ENCODE data around the gene ERG.

The ERG gene, protein sequence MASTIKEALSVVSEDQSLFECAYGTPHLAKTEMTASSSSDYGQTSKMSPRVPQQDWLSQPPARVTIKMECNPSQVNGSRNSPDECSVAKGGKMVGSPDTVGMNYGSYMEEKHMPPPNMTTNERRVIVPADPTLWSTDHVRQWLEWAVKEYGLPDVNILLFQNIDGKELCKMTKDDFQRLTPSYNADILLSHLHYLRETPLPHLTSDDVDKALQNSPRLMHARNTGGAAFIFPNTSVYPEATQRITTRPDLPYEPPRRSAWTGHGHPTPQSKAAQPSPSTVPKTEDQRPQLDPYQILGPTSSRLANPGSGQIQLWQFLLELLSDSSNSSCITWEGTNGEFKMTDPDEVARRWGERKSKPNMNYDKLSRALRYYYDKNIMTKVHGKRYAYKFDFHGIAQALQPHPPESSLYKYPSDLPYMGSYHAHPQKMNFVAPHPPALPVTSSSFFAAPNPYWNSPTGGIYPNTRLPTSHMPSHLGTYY

DNA sequence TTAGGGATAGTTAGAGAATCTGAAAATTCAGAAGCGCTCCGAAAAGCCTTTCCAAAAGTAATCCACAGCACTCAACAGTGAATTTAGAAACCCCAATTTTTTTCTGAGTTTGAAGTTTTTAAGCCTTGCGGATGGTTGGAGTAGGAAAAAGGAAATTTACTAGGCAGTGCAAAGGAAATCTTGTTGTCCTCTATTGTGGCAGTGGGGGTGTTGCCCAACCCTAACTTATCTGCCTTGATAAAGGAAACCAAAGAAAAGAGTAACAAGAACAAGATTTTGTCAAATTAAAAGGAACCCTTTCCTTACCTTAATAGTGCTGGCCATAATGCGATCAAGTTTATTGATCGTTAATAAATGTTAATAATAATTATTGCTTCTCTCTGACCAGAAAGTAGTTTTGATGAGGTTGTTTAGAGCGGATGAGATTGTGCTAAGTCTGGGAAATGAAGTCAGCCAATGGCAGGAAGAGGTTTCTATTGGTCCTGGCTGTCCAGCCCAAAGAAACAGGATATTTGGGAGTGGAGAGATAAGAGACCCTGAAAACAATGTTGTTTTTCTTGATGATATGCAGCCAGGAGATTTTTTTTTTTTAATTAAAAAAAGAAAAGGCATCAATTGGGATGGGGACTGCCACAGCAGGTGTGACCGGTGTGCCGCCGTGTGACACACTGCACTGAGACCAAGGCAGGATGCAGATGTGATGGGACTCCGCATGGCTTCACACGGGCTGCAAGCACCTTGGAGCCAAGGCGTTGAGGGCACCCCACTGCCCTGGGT is at the start of gene ERG:
TSS of gene ERG (minus strand) at position 421 of the 777 bp plus-strand sequence. CDS start at position 324, 97 bp downstream.
- DNase-seq (ENCODE audit: low spot score) (no peak), FAIRE-seq (no peak)

DNA sequence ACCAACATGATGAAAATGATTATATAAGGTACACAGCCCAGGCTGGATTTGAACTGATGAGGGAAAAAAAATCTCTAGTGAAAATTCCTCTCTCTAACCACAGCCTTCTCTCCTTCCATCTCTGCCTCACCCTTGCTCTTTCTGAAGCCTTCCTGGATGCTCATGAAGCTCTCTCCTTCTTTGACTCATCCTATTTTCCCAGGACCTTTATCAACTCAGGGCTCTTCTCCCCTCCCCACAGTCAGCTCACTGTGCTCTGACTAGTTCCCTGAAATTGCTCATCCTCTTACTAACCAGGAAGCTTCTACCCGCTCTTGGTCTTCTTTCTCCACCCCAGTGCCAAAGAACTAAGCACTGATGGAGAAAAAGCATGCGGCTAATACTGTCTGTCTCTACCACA is 46.4 kb upstream of the ERG start:
- DNase-seq (ENCODE audit: low spot score), result peak; percentile 28

DNA sequence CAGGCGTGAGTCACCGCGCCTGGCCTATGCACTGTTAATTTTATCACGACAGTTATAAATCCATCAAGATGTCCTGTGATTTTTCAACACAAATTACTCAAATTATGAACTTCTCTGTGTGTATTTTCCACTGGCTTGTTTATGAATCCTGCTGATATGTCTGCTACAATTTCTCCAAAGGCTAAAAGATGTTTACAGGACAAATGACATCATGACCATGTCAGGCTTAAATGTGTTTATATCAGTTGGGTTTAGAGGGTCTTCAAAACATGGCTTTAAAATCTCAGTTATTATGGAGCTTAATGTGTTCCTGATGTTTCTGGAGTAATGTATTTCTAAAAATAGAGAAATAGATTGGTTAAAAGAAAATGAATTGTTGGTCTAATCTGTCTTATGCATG is 44.0 kb upstream of the ERG start:
- DNase-seq (ENCODE audit: low spot score), result no peak
- FAIRE-seq, result no peak

More for the DNA sequence above, 46.4 kb upstream of the ERG start:
- FAIRE-seq, result no peak

DNA sequence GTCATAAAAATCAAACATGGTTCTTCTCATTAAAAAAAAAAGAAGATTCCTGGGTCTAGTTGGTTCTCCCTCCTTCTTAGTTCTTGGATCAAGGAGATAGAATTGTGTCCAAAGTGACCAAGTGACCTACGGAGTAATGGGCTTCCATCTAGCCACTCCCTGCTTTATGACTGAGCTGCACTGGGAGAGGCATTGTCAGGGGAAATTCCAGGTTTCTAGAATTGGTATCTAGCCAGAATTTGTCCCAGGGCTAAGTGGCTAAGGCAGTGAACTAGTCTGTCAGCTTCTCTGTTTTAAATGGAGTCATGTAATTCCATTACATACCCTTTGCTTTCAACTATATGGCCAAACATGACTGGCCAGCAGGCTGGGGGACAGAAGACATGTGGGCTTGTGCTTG is 40.1 kb upstream of the ERG start:
- FAIRE-seq (no peak), DNase-seq (ENCODE audit: low spot score) (no peak)

DNA sequence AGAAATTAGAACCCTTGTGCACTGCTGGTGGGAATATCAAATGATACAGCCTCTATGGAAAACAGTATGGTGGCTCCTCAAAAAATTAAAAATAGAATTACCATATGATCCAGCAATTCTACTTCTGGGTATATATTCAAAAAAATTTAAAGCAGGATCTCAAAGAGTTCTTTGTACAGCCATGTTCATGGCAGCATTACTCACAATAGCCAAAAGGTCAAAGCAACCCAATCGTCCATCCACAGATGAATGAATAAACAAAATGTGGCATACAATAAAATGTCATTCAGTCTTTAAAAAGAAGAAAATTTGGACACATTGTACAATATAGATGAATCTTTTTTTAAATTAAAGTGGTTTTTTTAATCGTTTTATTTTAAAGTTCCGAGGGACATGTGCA is 36.3 kb upstream of the ERG start:
- DNase-seq (ENCODE audit: low spot score) (no peak), FAIRE-seq (no peak)

DNA sequence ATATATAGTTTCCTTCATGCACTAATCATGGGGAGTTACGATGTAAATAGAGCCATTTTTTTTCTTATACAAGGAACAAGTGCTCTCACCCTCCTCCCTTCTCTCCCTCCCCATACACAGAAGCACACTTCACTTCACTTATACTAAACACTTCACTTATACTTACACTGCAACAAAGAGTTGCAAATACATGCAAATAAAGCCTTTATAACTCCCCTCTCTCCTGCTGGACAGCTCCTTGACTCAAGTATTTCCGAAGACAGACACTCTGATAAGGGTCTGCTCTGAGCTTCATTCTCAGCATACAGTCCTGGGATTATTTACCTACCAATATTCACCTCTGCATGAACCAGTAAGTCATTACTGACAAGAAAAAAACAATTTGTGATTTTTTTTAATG is 35.6 kb upstream of the ERG start:
- FAIRE-seq (no peak), DNase-seq (ENCODE audit: low spot score) (no peak)

DNA sequence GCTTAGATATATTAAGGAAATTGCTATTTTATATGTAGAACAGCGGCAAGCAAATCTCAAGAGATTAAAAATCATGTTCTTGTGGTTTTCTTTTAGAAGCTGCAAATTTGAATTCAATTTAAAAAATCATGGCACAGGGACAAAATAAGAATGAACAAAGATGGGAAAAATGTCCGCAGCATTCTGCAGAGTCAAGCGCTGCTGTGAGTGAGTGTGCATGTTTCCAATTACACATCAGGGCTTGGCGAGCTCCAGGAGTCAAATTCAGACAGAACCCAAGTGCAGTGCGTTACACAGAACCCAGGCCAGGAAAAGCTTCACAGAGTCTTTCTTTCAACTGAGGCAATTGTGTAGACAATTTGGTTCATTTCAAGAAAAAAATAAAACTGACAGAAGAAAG is 33.3 kb upstream of the ERG start:
- DNase-seq (ENCODE audit: low spot score) (no peak), FAIRE-seq (no peak)

DNA sequence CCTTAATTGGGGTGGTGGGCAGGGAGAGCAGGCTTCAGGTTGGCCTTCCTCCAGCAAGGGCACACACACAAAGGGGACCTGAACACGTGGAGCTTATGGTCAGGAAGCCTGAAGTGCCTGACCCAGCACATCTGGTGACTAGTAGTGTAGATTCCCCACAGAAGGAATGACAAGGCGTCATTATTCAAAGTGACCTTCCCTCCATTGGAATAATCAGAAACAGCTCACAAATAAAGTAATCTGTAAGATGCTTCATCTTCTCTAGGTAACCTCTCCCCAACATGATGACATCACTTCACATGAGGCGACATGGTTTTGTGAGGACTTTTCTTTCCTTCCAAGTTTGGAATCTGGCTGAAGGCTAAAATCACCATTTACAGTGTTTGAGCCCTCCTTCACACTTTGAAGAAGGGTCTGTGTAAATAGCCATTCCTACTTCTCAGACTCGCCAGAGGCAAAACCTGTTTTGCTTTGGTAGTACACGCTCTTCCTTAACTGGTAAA is 32.8 kb upstream of the ERG start:
- DNase-seq (ENCODE audit: low spot score), result no peak
- no peak for FAIRE-seq

DNA sequence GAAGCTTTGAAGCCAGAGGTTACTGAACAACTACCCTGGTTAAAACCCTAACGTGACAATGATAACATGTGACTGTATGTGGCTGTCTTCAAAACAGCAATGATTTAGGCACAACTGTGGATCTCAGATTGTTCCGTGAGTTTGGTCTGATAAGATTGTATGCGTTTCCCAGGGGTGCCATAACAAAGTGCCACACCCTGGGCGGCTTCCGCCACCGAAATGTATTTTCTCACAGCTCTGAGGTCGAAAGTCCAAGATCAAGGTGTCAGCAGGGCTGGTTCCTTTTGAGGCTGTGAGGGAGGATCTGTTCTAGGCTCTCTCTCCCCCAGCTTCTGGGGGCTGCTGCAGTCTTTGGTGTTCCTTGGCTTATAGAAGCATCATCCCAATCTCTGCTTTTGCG is 29.5 kb upstream of the ERG start:
- no peak for FAIRE-seq

DNA sequence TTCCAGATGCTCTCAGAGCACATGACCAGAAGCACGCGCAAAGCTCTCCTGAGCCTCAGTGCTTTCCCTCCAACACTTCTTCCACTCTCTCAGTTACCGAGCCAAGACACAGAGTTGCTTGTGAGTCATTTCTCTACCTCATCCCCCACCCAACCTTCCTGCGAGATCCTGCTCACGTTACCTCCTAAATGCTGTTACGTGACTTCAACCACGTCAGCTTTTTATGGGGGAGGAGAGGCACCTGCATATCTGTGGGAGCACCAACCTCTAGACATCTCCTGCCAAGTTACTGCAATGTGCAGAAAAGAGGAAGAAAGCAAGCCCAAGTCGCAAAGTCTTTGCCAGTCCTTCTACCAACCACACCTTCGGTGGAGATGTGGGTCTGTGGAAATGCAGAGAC is 27.2 kb upstream of the ERG start:
- no peak for FAIRE-seq
- no peak for DNase-seq (ENCODE audit: low spot score)

More for the DNA sequence above, 29.5 kb upstream of the ERG start:
- no peak for DNase-seq (ENCODE audit: low spot score)

DNA sequence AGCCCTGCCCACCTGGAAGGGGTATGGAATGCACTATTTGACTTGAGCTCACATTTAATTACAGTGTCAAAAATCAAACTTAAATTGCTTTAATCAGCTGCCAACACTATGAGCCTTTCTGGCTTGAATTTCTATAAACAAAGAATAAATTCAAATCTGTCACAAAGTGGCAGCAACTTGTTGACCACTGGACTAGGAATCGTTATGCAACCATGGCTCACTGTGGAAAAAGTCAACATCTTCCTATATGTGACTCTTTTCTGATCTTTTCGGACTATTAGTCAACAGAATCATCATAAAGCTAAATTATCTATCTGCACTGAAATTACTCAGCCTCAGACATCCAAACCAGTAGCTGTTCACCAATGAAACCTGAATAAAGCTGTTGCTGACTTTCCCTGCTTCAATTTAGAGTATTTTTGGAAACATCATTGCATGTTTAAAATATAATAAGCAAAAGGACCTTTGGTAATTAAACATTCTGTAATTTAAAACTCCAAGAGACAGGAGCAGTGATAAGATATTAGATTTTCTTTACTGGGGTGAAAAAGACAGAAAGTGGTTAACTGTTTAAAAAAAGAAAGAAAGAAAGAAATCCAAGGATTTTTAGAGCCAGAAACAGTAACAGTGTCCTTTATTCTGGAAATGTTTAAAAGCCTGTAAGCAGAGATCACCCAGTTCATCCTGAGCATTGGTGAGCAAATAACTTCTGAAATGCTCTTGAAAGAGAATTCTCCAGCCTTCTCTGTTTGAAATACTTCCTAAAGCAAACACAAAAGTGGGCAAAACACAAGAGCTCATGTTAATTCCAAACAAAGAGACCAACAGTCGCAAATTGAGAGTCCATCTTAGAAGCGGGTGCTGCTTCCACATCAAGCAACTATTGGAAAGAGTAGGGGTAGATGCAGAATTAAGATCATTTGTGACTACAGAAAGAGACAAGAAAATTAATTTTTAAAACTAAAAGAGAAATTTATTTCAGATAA is 26.2 kb upstream of the ERG start:
- FAIRE-seq, result no peak

DNA sequence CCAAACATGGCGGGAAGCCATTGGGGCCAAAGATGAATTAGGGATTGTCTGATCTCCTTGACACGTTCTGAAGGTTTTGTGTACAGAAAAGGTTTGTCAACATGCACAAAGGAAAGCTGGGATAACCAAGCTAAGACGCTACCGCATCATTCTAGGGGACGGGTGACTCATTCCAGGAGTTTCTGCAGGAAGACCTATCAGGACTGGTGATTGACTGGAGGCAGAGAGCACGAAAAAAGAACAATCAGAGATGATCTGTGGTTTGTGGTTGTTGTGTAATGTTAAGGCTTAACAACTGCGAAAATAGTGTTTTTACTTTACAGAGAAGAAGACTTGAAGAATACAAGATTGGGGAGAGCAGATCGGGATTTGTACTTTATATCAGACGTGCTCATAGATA is 22.2 kb upstream of the ERG start:
- no peak for DNase-seq (ENCODE audit: low spot score)
- FAIRE-seq, result no peak

More for the DNA sequence above, 26.2 kb upstream of the ERG start:
- DNase-seq (ENCODE audit: low spot score), result no peak

DNA sequence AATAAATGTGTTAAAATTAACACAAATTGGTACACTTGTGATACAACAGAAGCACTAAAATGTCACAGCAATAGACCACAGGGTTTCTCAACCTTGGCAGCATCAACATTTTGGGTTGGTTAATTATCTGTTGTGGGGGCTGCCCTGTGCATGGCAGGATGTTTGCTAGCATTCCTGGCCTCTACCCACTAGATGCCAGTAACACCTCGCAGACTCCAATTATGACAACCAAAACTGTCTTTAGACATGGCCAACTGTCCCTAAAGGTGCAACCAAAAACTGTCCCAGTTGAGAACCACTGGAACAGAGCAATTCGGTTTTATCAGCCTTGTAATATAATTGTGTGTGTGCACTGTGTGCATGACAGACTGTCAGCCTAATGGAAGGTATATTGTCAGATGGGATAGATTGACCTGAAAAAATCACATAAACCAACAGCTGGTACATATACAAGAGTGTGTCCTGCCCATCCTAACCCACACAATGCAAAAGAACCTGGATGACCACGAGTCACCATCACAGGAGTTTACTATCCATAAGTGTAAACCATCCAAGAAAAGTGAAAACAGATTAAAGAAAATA is 13.5 kb upstream of the ERG start:
- FAIRE-seq (no peak), DNase-seq (ENCODE audit: low spot score) (no peak)

DNA sequence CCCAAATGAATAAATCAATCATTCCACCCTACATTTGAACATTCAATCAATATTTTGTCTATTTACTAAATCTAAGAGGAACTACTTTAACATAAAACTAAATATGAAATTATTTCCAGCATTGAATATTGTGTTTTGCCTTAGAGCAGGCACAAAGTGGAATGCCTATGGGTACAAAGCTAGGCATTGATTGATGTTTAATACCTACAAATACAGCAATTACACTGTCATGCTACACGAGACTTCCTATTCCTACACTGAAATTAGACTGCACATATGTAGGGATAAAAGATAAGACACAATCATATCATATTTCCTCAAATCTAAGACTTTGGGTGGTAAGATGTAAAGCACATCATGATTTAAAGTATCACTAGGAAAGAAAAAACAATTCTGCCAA is 12.9 kb upstream of the ERG start:
- FAIRE-seq (no peak), DNase-seq (ENCODE audit: low spot score) (no peak)

DNA sequence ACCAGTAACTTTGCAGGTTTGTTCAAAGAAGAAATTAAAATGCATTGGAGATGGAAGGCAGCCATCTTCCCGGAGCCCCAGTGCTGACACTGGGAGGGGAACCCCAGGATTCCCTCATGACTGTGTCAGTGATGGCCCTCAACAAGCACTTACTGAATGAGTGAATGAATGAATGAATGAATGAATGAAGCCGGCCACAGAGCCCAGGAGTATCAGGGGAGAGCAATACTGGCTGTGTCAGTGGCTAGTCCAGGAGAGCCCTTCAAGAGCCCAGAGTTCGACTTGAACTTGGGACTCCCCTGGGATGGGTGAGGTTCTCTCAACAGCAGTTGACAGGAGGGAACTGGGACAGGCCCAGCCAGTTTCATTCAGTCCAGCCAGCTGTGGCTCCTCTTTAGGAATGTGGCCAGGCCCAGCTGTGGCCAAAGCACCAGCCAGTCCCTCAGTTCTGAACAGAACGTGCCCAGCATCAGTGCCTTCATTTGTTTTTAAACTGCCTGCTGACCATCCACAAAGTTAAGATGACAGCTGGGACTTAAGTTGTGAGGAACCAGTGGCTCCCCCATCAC is 9.2 kb upstream of the ERG start:
- DNase-seq (ENCODE audit: low spot score), result no peak

DNA sequence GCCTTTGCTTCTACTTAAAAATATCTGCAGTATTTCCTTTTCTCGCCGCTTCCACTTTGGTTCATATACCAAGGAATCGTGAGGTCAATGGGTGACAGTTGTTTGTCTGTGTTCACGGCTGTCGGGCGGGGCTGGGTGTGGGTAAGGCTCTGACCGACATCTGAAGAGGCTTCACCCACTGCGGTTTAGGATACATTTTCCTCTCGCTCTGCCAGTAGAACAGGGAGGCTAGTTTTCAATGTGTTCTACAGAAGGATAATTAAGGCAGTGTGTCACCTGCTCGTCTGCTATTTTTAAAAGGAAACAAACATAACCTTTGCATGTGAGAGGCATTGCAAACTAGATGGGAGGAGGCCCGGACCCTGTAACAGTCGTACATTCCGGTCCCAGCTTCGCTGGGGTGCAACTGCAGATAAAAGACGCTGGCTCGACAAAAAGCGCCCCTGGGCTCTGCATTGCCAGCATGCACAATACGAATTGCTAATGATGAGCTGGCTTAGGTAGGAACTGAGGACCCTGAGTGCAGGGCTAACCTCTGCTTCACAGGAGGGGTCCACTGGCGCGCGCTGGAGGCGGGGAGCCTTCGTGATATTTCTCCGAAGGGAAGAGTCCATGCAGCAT is 8.5 kb upstream of the ERG start:
- FAIRE-seq, result no peak
- DNase-seq (ENCODE audit: low spot score), result no peak

More for the DNA sequence above, 9.2 kb upstream of the ERG start:
- no peak for FAIRE-seq

DNA sequence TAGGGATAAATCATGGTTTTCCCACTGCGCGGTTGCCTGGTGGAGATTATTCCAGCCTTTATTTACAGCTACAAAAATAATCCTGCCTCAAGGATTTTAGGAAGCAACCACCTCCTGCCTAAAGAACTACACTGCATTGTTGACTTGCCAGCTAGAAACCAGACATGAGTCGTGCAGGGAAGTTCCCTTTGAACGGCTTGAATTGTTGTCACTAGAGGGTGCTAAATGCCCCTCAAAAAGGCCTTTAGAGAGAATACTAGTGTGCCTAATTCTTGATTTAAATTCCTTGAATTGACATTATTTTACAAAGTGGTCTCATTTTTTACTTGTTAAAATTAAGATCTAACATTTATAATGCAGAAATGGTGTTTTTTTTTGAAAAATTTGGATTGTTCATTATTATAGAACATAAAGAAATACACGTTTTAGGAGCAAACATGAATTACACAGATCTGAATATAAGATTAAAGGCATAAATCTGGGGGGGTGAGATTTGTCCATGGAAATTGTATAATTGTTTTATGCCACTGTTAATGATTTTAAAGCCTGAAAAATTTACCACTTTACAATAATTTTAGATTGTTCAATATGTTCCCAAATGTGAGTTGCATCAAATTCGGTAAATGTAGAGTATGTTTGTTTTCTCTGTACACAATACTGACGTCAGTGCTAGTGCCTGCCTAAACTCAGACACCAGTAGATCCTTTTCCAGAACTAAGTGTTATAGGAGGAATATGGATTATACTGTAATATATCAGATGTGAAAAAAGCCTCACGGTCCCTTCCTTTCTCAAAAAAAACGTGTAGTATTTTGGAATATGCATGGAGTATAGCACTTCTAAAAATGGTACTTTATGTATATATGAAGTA is 7.6 kb upstream of the ERG start:
- peak; percentile 76 for FAIRE-seq
- peak; percentile 45 for DNase-seq (ENCODE audit: low spot score)

DNA sequence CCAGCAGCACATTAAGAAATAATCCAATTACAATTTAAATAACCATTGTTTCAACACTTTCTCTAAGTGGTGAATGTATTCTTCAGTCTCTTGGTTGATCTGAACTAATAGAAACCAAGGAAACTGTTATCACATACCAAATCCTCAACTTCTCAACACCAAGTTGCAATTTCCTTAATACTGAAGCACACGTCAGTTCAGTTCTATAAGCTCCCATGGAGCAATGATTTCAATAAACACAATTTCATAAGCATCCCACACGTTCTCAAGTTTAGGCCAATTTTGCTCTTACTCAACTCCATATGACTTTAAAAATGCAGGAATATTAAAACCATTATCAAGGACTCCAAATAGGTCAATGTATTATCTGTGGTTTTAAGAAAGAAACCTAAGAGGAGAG is 5.8 kb upstream of the ERG start:
- FAIRE-seq (no peak), DNase-seq (ENCODE audit: low spot score) (no peak)

DNA sequence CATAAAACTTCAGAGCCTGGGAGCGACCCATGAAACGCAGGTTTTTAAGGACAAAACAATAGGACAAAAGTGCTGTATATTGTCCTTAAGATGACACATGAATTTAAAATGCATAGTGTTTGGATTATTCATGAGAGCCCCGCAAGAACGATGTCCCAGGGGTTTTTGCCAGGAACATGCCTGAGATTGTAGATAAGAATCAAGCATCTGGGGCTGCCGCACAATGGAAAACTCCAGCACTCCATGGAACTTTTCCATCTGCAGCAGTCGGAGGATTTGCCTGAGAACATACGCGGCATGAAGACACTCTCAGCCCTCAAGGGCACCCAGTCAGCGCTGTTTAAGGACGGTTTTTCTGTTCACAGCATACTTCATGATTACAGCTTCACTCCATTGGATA is 5.3 kb upstream of the ERG start:
- no peak for FAIRE-seq
- no peak for DNase-seq (ENCODE audit: low spot score)
